Osteoblast (primary cell): ENCODE measurements around the gene BBLN. TPM values are rescaled to one million over a fixed set of nuclear protein-coding genes. Genes with fewer than 3 reads are reported as not detected.

Experiments
- DNase-seq: peaks from one replicate; pipeline ENCODE4 v3.0.0; 2011; ENCODE audit warnings: low spot score, mixed read lengths; ENCODE audit not compliant: insufficient read length; ENCODE audit errors: missing footprints
- H2AFZ ChIP-seq: 2 replicates; pipeline ENCODE4 v1.6.0; 2011; ENCODE audit warnings: mild to moderate bottlenecking, low read length
- H3K27ac ChIP-seq: 2 replicates; pipeline ENCODE4 v1.5.1; 2011; ENCODE audit warnings: mild to moderate bottlenecking, low read depth, low read length, moderate library complexity
- H3K27me3 ChIP-seq: 2 replicates; pipeline ENCODE4 v1.6.0; 2012; ENCODE audit warnings: mild to moderate bottlenecking, control low read depth, inconsistent platforms, low read length, moderate library complexity; ENCODE audit not compliant: insufficient read depth
- H3K36me3 ChIP-seq: 2 replicates; pipeline ENCODE4 v1.5.1; 2011; ENCODE audit warnings: mild to moderate bottlenecking, low read length, control low read depth, moderate library complexity; ENCODE audit not compliant: insufficient read depth
- H3K4me1 ChIP-seq: 2 replicates; pipeline ENCODE4 v1.5.1; 2011; ENCODE audit warnings: mild to moderate bottlenecking, low read length, control low read depth, moderate library complexity; ENCODE audit not compliant: insufficient read depth
- H3K4me2 ChIP-seq: 2 replicates; pipeline ENCODE4 v1.6.0; 2011; ENCODE audit warnings: mild to moderate bottlenecking, low read length; ENCODE audit not compliant: insufficient read depth
- H3K4me3 ChIP-seq: fragments of 200-600 bp; sonication (generic); 3 replicates; pipeline ENCODE4 v1.5.1; 2012; ENCODE audit warnings: mild to moderate bottlenecking, low read length, inconsistent platforms; ENCODE audit not compliant: insufficient read depth
- H3K79me2 ChIP-seq: 2 replicates; pipeline ENCODE4 v1.6.0; 2012; ENCODE audit warnings: mild to moderate bottlenecking, low read length, control low read depth, inconsistent platforms; ENCODE audit not compliant: insufficient read depth
- H3K9me3 ChIP-seq: 2 replicates; pipeline ENCODE4 v1.5.1; 2011; ENCODE audit warnings: low read depth, low read length, control low read depth
- H4K20me1 ChIP-seq: 2 replicates; pipeline ENCODE4 v1.6.0; 2012; ENCODE audit warnings: mild to moderate bottlenecking, low read length, control low read depth; ENCODE audit not compliant: insufficient read depth
- CTCF ChIP-seq: IDR thresholded peaks from 2 replicates; pipeline ENCODE4 v1.5.1; 2011; ENCODE audit warnings: mild to moderate bottlenecking, low read depth, low read length, moderate library complexity; ENCODE audit errors: extremely low read depth
- total RNA-seq: library from RNA; depleted of rRNA; stranded (reverse); fragments of >200 nt; gene quantifications from 2 replicates; pipeline ENCODE4 v1.2.3, GENCODE V29; 2012

Gene BBLN
- total RNA-seq, 1 donor: 33.3 TPM

- no peaks in the 10 kb centered on the region for H3K27me3 ChIP-seq
- no peaks in the 10 kb centered on the region for H3K36me3 ChIP-seq
- H3K4me2 ChIP-seq: no peak overlapping the region
- no peak for TF ChIP-seq CTCF
- H4K20me1 ChIP-seq: no peaks in the 10 kb centered on the region
- no peak overlapping the region for H3K27ac ChIP-seq
- no peak overlapping the region for H3K4me3 ChIP-seq
- peak; percentile 68 for DNase-seq
- H2AFZ ChIP-seq: no peak overlapping the region
- H3K79me2 ChIP-seq: no peaks in the 10 kb centered on the region
- no peaks in the 10 kb centered on the region for H3K9me3 ChIP-seq
- peaks cover 2% of the 10 kb centered on the region for H3K4me1 ChIP-seq
Measured at GRCh38 chr9:128142061-128142460, 18.0 kb upstream of the BBLN start.

GRCh38 chr9:128142596-128142995 lies 17.5 kb upstream of the BBLN start:
- Histone ChIP-seq H3K4me1 (no peaks in the 10 kb centered on the region), H2AFZ (no peak overlapping the region), H3K4me2 (no peak overlapping the region), H3K4me3 (no peak overlapping the region), H3K27ac (no peak overlapping the region), H3K79me2 (no peaks in the 10 kb centered on the region), H4K20me1 (no peaks in the 10 kb centered on the region), H3K9me3 (no peaks in the 10 kb centered on the region), H3K36me3 (no peaks in the 10 kb centered on the region), H3K27me3 (no peaks in the 10 kb centered on the region)
- DNase-seq: peak; percentile 34
- no peak for TF ChIP-seq CTCF

- Histone ChIP-seq H2AFZ (no peak overlapping the region), H3K9me3 (no peaks in the 10 kb centered on the region), H3K27me3 (peaks cover 5% of the 10 kb centered on the region), H3K4me3 (no peak overlapping the region), H3K27ac (no peak overlapping the region), H3K79me2 (no peaks in the 10 kb centered on the region), H3K4me2 (no peak overlapping the region), H3K4me1 (no peaks in the 10 kb centered on the region), H4K20me1 (no peaks in the 10 kb centered on the region), H3K36me3 (no peaks in the 10 kb centered on the region)
- DNase-seq: peak; percentile 32
- TF ChIP-seq CTCF: no peak
Measured at GRCh38 chr9:128143525-128144238, 16.4 kb upstream of the BBLN start.

GRCh38 chr9:128144239-128145181 lies 15.6 kb upstream of the BBLN start:
- Histone ChIP-seq H3K9me3 (no peaks in the 10 kb centered on the region), H3K4me1 (no peaks in the 10 kb centered on the region), H3K27me3 (peaks cover 5% of the 10 kb centered on the region), H3K79me2 (no peaks in the 10 kb centered on the region), H3K4me2 (no peak overlapping the region), H2AFZ (no peak overlapping the region), H3K4me3 (no peak overlapping the region), H3K27ac (no peak overlapping the region), H3K36me3 (no peaks in the 10 kb centered on the region), H4K20me1 (no peaks in the 10 kb centered on the region)
- no peak for TF ChIP-seq CTCF
- peak; percentile 79 for DNase-seq
